GM12874 (cell line): Measurements from ENCODE around the gene LRRTM4.

Source experiments
- TF ChIP-seq, protein P1 (sequence below): IDR thresholded peaks from 2 replicates; pipeline ENCODE4 v1.5.1; 2011; ENCODE audit warnings: low read depth, mild to moderate bottlenecking, control low read depth, low read length, moderate library complexity; ENCODE audit not compliant: insufficient read depth

Gene LRRTM4

DNA sequence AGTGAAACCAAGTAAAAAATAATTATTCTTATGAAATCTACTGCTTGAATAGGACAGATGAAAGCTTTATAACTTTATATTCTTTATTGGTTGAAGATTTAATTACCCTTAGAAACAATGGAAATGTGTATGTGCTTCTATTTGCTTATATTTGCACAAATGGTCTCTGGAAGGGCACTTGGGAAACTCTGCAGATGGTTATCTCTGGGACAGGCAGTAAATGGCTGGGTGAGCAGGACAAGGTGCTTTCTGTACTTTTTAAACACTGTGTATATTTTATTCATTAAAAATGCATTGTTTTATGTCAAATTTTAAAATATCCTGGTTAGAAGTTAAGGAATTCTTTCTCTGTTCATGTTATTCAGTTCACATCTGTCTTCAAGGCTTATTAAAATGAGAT, 131.1 kb downstream of the LRRTM4 start:
- TF ChIP-seq, protein P1, sequence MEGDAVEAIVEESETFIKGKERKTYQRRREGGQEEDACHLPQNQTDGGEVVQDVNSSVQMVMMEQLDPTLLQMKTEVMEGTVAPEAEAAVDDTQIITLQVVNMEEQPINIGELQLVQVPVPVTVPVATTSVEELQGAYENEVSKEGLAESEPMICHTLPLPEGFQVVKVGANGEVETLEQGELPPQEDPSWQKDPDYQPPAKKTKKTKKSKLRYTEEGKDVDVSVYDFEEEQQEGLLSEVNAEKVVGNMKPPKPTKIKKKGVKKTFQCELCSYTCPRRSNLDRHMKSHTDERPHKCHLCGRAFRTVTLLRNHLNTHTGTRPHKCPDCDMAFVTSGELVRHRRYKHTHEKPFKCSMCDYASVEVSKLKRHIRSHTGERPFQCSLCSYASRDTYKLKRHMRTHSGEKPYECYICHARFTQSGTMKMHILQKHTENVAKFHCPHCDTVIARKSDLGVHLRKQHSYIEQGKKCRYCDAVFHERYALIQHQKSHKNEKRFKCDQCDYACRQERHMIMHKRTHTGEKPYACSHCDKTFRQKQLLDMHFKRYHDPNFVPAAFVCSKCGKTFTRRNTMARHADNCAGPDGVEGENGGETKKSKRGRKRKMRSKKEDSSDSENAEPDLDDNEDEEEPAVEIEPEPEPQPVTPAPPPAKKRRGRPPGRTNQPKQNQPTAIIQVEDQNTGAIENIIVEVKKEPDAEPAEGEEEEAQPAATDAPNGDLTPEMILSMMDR: no peak

DNA sequence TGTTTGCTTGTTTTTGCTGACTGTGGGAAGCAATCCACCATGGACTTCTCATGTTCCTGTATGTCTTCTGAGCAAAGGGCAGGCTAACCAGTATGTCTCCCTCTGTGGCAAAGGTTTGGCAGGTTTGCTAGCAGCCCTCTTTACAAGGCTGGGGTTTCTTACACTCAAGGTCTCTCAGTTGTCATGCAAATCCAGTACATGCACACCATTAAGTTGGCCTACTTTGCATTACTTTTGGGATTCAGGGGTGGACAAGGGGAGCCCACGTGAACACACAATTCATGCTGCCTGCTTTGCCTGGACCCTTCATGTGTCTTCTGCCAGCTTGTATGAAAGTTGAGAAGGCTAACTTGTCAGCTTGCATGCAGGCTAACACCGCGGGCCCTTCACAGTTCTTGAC, 134.9 kb downstream of the LRRTM4 start:
- TF ChIP-seq, protein P1: no peak

DNA sequence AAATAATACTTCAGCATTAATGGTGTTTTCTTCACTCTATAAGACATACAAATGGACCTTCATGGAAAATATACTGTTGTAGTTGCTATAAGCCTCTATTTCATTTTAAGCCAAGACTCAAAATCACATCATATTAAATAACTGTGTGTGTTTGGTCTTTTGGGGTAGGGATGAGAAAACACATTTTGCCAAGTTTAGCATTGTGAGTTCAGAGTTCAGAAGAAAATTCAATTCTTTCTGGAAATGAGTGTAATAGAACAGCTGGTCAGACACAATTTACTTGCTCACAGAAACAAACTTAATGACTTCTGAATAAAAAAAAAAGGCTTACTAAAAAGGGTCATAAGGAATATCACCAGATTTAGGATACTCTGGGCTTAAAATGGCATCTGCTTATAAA, 149.5 kb downstream of the LRRTM4 start:
- TF ChIP-seq, protein P1: no peak

DNA sequence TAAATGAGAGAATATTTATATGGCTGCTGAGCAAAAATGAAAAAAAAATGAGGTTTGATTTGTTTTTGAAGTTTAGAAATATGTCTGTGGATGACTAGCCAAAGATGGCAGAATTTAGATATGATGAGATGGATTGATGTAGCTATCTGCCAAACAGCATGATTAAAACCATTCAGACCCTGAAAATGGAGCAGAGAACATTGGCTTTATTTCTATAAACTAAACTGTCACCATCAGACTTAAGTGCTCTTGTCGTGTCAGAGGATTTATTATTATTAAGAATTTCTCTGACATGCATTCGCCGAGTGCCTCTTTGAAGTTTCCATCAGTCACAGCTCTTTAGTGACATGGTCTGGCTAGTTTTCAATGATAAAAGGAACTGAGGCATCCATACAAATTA, 151.7 kb downstream of the LRRTM4 start:
- TF ChIP-seq, protein P1: no peak

DNA sequence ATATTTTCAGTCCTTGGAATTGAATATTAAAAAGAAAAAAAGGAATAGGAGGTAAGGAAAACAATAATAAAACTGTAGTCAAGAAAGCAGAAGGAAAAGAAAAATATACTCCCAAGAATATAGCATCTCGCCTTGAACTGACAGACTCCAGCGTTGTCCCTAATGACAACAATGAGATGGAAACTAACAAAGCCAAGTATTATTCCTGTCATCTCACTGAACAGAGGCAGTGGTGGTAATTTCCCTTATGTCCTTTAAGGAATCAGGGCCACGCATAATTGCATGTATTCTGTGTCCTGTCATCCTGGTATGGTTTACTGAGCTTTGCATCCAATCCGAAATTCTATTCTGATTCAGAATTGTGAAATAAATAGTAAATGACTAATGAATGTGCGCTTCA, 158.9 kb downstream of the LRRTM4 start:
- TF ChIP-seq, protein P1: no peak

DNA sequence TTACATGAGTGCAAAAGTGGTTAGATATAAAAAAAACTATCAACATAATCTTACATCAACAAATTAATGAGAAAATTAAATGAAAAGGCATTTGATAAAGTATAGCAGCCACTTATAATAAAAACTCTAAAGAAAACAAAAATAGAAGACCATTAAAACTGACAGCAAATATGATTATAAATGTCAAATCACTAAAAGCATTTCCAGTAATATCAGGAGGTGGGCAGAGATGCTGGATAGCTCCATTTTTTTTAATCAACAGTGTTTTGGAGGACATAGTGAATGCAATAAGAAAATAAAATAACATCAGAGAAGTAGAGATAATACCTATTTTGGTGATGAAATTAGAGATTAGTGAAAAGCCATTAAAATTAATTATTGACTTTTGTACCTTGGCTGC, 173.4 kb downstream of the LRRTM4 start:
- TF ChIP-seq, protein P1: no peak

DNA sequence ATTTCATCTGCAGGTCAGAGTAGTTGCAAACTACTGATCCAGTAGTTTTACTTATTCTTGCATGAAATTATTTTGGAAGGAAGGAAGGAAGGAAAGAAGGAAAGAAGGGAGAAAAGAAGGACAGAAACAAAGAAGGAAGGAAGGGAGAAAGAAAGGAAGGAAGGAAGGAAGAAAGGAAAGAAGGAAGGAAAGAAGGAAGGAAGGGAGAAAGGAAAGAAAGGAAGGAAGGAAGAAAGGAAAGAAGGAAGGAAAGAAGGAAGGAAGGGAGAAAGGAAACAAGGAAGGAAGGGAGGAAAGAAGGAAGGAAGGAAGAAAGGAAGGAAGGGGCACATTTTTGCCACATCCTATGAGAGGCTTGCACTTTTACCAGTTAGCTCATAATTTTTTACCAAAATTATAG, 186.2 kb downstream of the LRRTM4 start:
- TF ChIP-seq, protein P1: no peak
